Heart right ventricle (tissue), 16 donors: Measurements from ENCODE around the gene GTPBP6. TPM values are rescaled to one million over a fixed set of nuclear protein-coding genes. Genes with fewer than 3 reads are reported as not detected.
A peak's percentile ranks its signal among the peaks of the same experiment; 100 is the strongest.
"Not testable (repeated sequence)": the region's sequence is repeated elsewhere in the genome, so short reads cannot be mapped to it uniquely, and the experiment has no call there.

Source experiments
- ATAC-seq, 8 donors: fragments of 200-7000 bp; cut with Tn5 transposase; one replicate each; pipeline ENCODE4 v1.9.1; 2020; ENCODE audit warnings: mild to moderate bottlenecking in 8 of 8, moderate library complexity in 8 of 8, moderate number of reproducible peaks in 1 of 8
- DNase-seq, 2 donors: peaks; one replicate each; pipeline ENCODE4 v3.0.0-alpha.2; 2020
- H3K27ac ChIP-seq, 10 donors: fragments of 200-600 bp; sonication (generic) in 2 of 10; one replicate each; pipeline versions ENCODE4 v1.5.0 to v1.8.0; 2020 to 2022; ENCODE audit warnings: mild to moderate bottlenecking in 3 of 10
- H3K27me3 ChIP-seq, 7 donors: fragments of 200-600 bp; one replicate each; pipeline ENCODE4 v1.8.0; 2021 to 2022; ENCODE audit warnings: mild to moderate bottlenecking in 2 of 7
- H3K36me3 ChIP-seq, 9 donors: fragments of 200-600 bp; sonication (generic) in 1 of 9; one replicate each; pipeline versions ENCODE4 v1.5.0 to v1.8.0; 2020 to 2022; ENCODE audit warnings: mild to moderate bottlenecking in 2 of 9
- H3K4me1 ChIP-seq, 9 donors: fragments of 200-600 bp; sonication (generic) in 1 of 9; one replicate each; pipeline versions ENCODE4 v1.5.0 to v1.8.0; 2020 to 2022; ENCODE audit warnings: mild to moderate bottlenecking in 4 of 9
- H3K4me3 ChIP-seq, 10 donors: fragments of 200-600 bp; sonication (generic) in 2 of 10; one replicate each; pipeline versions ENCODE4 v1.5.0 to v1.8.0; 2020 to 2022; ENCODE audit warnings: mild to moderate bottlenecking in 7 of 10, moderate library complexity in 2 of 10
- H3K9me3 ChIP-seq, 11 donors: fragments of 200-600 bp in 10 of 11; sonication (generic) in 2 of 11; one replicate each; pipeline versions ENCODE4 v1.5.0 to v1.8.0; 2013 to 2022; ENCODE audit warnings: mild to moderate bottlenecking in 2 of 11, control low read depth in 1 of 11, moderate library complexity in 1 of 11
- WGBS, 2 donors: extraction: QIAGEN DNeasy Blood & Tissue Kit; methylation state at CpG; one replicate each; pipeline ENCODE4 v1.1.7; 2013; ENCODE audit warnings: inconsistent platforms in 1 of 2; 5-methylcytosine and 5-hydroxymethylcytosine counted together
- intact Hi-C, 10 donors: fragments of 100-400 bp; cut with DNase I; formaldehyde crosslinking; loops; one replicate each; pipeline versions ENCODE4 v1.11.1 to v1.14.2; 2022
- polyA plus RNA-seq, 2 donors: library from polyadenylated mRNA; stranded (reverse); fragments of 200-250 nt; gene quantifications; one replicate each; pipeline ENCODE4 v1.2.3, GENCODE V29; 2013
- total RNA-seq, 10 donors: library from RNA; stranded (reverse); fragmentation: NEBNext Ultra II Directional in 3 of 10; extraction: Animal tissue kit (Norgen Biotek cat#: 25700) in 3 of 10; gene quantifications; one replicate each; pipeline versions ENCODE4 v1.2.1 to v1.2.4, GENCODE V29; 2021 to 2023
- TF ChIP-seq, protein P1 (sequence below), 9 donors: fragments of 200-600 bp; sonication (generic) in 2 of 9; IDR thresholded peaks; one replicate each; pipeline versions ENCODE4 v1.5.0 to v1.8.0; 2021 to 2022; ENCODE audit warnings: antibody characterized with exemption in 9 of 9, mild to moderate bottlenecking in 5 of 9, moderate library complexity in 1 of 9
- donor health status: Arrhythmogenic right ventricular cardiomyopathy.
- donor health status: ischemic (EF 13 %, LVEDD 7.1; RV severe dilation, severe dysfunction).
- donor health status: healthy with polysubstance abuse.
- donor health status: DM: no; HTN: yes; CAD: no.
- donor health status: DM: no; HTN: no; CAD: no.
- donor health status: ischemic (EF 25% LVEDD 6.9; RV normal size, moderate dysfunction).
- donor health status: ischemic (EF 25% LVEDD 5.7; RV mildly dilated, moderate dysfunction).
- donor health status: healthy.
- donor health status: DM: yes; HTN: yes; CAD: no.
- donor health status: Ischemic cardiomyopathy.
- donor health status: ischemic (EF 35%, LVEDD 5.7; RV mildly dilated, moderate dysfunction).
- donor health status: nonischemic (EF 11% LVEDD 7.7; RV severe dilation, severe dysfunction).
- donor health status: DM: yes; HTN: yes; CAD: no.
- donor health status: PGD.
- donor health status: ischemic (EF 29% LVEDD 5.4; RV normal size, mild dysfunction).
- donor health status: nonischemic (EF 23%, LVEDD 6.1; RV moderate dilation, normal function).

GTPBP6 gene
- total and polyA plus RNA-seq, 12 donors, result 29.8 to 103 (median 46.3) TPM

DNA sequence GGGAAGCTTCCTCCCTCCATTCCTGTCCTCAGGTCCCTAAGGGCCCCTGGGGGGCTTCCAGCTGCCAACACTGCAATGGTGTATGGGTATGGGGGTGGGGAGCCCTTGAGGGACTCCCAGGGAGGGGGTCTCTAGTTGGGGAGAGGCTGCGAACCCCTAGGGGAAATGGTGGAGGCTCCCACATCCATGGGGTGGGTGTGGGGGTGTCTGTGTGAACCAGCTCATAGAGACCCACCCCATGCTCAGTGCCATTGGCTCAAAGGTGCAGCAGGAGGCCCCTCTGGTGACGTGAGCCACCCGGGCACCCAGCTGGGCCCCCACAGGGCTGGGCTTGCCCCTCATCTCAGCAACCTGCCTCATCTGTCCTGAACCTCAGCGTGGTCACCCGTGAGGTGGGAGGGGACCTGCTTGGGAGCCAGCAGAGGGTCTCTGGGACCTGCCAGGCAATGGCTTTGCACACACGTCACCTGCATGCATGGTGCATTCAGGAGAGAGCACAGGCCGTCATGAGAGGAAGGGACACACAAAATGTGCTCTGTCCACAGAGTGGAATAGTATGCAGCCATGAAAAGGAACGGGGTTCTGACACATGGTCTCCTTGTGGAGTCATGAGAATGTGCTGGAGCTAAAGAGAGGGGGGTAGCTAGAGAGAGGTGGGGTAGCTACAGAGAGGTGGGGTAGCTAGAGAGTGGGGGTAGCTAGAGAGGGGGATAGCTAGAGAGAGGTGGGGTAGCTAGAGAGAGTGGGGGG is 60.1 kb downstream of the GTPBP6 start:
- intact Hi-C loops, result no loop called here
- H3K27me3 ChIP-seq, result peaks cover 0 to 3% (median 0%) of the 10 kb centered on the region in 7 donors
- no peak overlapping the region for H3K27ac ChIP-seq
- H3K9me3 ChIP-seq, result no peaks in the 10 kb centered on the region
- peaks cover 0 to 20% (median 0%) of the 10 kb centered on the region in 9 donors for H3K4me1 ChIP-seq
- H3K4me3 ChIP-seq, result no peak overlapping the region
- WGBS, 2 donors, result 81 to 87% methylated on average over 8 of the region's 8 CpGs
- DNase-seq, result no peak
- peak in 1 of 8 donors; percentile 59 for ATAC-seq
- H3K36me3 ChIP-seq, result no peaks in the 10 kb centered on the region
- TF ChIP-seq, protein P1, sequence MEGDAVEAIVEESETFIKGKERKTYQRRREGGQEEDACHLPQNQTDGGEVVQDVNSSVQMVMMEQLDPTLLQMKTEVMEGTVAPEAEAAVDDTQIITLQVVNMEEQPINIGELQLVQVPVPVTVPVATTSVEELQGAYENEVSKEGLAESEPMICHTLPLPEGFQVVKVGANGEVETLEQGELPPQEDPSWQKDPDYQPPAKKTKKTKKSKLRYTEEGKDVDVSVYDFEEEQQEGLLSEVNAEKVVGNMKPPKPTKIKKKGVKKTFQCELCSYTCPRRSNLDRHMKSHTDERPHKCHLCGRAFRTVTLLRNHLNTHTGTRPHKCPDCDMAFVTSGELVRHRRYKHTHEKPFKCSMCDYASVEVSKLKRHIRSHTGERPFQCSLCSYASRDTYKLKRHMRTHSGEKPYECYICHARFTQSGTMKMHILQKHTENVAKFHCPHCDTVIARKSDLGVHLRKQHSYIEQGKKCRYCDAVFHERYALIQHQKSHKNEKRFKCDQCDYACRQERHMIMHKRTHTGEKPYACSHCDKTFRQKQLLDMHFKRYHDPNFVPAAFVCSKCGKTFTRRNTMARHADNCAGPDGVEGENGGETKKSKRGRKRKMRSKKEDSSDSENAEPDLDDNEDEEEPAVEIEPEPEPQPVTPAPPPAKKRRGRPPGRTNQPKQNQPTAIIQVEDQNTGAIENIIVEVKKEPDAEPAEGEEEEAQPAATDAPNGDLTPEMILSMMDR (IDR thresholded peaks at IDR 0.05), result no peak

DNA sequence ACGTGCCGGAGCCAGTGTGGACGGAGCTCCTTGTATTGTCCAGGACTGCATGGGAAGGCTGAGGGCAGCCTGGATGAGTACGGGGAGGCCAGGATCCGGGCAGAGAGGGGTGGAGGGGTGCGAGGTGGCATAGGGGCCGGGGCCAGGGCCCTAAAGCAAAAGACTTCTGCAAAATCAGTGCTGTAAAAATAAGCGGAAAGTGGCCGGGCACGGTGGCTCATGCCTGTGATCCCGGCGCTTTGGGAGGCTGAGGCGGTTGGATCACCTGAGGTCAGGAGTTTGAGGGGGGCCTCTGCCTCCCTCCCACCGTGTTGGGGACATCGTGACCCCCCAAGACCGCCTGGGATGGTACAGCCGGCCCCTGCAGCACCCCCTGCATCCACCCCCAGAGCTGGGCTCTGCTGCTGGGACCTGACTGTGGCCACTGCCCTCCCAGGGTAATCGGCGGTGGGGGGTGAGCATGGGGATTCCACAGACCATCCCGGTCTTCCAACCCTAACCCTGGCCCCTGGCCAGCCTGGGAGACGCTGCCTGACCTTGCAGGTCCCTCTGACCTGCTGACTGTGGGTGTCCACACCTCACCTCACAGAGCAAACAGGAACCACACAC is 60.8 kb downstream of the GTPBP6 start:
- Histone ChIP-seq H3K4me3 (no peak overlapping the region), H3K27me3 (peaks cover 0 to 3% (median 0%) of the 10 kb centered on the region in 7 donors), H3K27ac (no peak overlapping the region), H3K9me3 (no peaks in the 10 kb centered on the region), H3K36me3 (no peaks in the 10 kb centered on the region), H3K4me1 (peaks cover 0 to 20% (median 0%) of the 10 kb centered on the region in 9 donors)
- TF ChIP-seq, protein P1 (IDR thresholded peaks at IDR 0.05), result no peak
- intact Hi-C loops, result no loop called here
- 80 to 81% methylated on average over 21 of the region's 21 CpGs for WGBS, 2 donors
- no peak for ATAC-seq
- no peak for DNase-seq

- H3K27me3 ChIP-seq, intact Hi-C loops, ATAC-seq, H3K4me3 ChIP-seq, DNase-seq, H3K27ac ChIP-seq, H3K9me3 ChIP-seq, H3K36me3 ChIP-seq: not testable (repeated sequence)
- peaks cover 0 to 13% (median 0%) of the 10 kb centered on the region in 9 donors for H3K4me1 ChIP-seq
- WGBS, 2 donors, result 92 to 95% methylated on average over 14 of the region's 14 CpGs
Observed at GRCh38 chrX:257054-257453, 61.5 kb downstream of the GTPBP6 start.

DNA sequence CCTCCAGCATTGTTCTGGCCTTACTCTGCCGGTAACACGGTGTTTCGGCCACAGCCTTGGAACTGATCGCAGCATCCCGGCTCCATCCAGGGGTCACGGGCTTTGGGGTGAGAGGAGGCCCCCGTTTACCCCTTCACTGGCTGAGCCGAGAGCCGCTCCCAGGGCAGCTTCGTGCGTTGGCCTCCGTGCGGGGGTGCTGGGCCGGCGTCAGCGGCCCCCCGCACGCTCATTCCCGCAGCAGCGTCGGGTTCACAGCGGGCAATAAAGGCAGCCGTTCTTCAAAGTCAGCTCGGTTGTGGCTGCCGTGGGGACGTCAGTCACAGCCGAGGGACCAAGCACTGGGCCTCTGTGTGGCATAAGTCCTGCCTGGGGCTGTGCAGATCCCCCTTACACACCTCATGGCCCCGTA is 62.7 kb downstream of the GTPBP6 start:
- H3K36me3 ChIP-seq, result no peaks in the 10 kb centered on the region
- TF ChIP-seq, protein P1 (IDR thresholded peaks at IDR 0.05), result no peak
- no peak overlapping the region for H3K27ac ChIP-seq
- no peak overlapping the region for H3K4me3 ChIP-seq
- DNase-seq (no peak), ATAC-seq (no peak)
- intact Hi-C loops, result no loop called here
- H3K27me3 ChIP-seq, result no peaks in the 10 kb centered on the region
- peaks cover 0 to 2% (median 0%) of the 10 kb centered on the region in 9 donors for H3K4me1 ChIP-seq
- 87 to 89% methylated on average over 28 of the region's 28 CpGs for WGBS, 2 donors
- no peaks in the 10 kb centered on the region for H3K9me3 ChIP-seq

Other genes with a start within 250 kb of the GTPBP6 start
- gene PLCXD1, start 37.4 kb downstream of the GTPBP6 start, total RNA-seq, result 1 to 10 TPM; 1.9 to 6.5 (median 2.7) TPM
- gene PLCXD1, start 37.4 kb downstream of the GTPBP6 start, polyA plus RNA-seq, result 10 to 100 TPM in 1 of 2 donors, 1 to 10 TPM in 1; 3.0 to 19.9 TPM
- 100 to 1,000 TPM in 8 of 10 donors, 10 to 100 TPM in 2; 88.3 to 173 (median 128) TPM for gene PPP2R3B, start 68.1 kb upstream of the GTPBP6 start, total RNA-seq
- gene PPP2R3B, start 68.1 kb upstream of the GTPBP6 start, polyA plus RNA-seq, result 100 to 1,000 TPM in 1 of 2 donors, 10 to 100 TPM in 1; 73.9 to 362 TPM